Mesendoderm (in vitro differentiated cells): ENCODE results near the gene ZNF491.

ENCODE experiments used
- DNase-seq: peaks from one replicate; pipeline ENCODE4 v3.0.0; 2013
- H2AK5ac ChIP-seq: 2 replicates; pipeline ENCODE4 v1.6.1; 2013; ENCODE audit warnings: low read length, inconsistent platforms
- H2BK120ac ChIP-seq: 2 replicates; pipeline ENCODE4 v1.6.1; 2013; ENCODE audit warnings: low read depth, mild to moderate bottlenecking, low read length, moderate library complexity, mixed read lengths
- H2BK15ac ChIP-seq: replicated peaks from 2 replicates; pipeline ENCODE4 v1.6.1; 2013; ENCODE audit warnings: low read depth, mild to moderate bottlenecking, moderate library complexity
- H2BK5ac ChIP-seq: 2 replicates; pipeline ENCODE4 v1.6.1; 2013; ENCODE audit warnings: low read length, inconsistent platforms
- H3K18ac ChIP-seq: 2 replicates; pipeline ENCODE4 v1.6.1; 2013; ENCODE audit warnings: mild to moderate bottlenecking, low read length, mixed read lengths
- H3K23ac ChIP-seq: one replicate; pipeline ENCODE4 v1.6.1; 2013; ENCODE audit warnings: low read length
- H3K27ac ChIP-seq: 2 replicates; pipeline ENCODE4 v1.5.1; 2013; ENCODE audit warnings: low read depth, mild to moderate bottlenecking, inconsistent platforms, low read length, moderate library complexity
- H3K27me3 ChIP-seq: 2 replicates; pipeline ENCODE4 v1.6.1; 2013; ENCODE audit warnings: low read length, control low read depth, mild to moderate bottlenecking, inconsistent platforms; ENCODE audit not compliant: insufficient read depth, poor library complexity
- H3K36me3 ChIP-seq: 2 replicates; pipeline ENCODE4 v1.6.1; 2013; ENCODE audit warnings: low read length, inconsistent platforms; ENCODE audit not compliant: control insufficient read depth, insufficient read depth
- H3K4ac ChIP-seq: one replicate; pipeline ENCODE4 v1.6.1; 2013; ENCODE audit warnings: low read depth, mild to moderate bottlenecking, low read length, moderate library complexity
- H3K4me1 ChIP-seq: 2 replicates; pipeline ENCODE4 v1.6.1; 2013; ENCODE audit warnings: low read depth, low read length, inconsistent platforms; ENCODE audit not compliant: control insufficient read depth
- H3K4me2 ChIP-seq: 2 replicates; pipeline ENCODE4 v1.6.1; 2013; ENCODE audit warnings: low read length
- H3K4me3 ChIP-seq: 2 replicates; pipeline ENCODE4 v1.5.1; 2013; ENCODE audit warnings: mild to moderate bottlenecking, low read length
- H3K56ac ChIP-seq: one replicate; pipeline ENCODE4 v1.6.1; 2013; ENCODE audit warnings: low read length
- H3K79me1 ChIP-seq: 2 replicates; pipeline ENCODE4 v1.6.1; 2013; ENCODE audit warnings: low read length, inconsistent platforms
- H3K79me2 ChIP-seq: 2 replicates; pipeline ENCODE4 v1.6.1; 2013; ENCODE audit warnings: mild to moderate bottlenecking, low read length; ENCODE audit not compliant: control insufficient read depth, insufficient read depth
- H3K9ac ChIP-seq: 2 replicates; pipeline ENCODE4 v1.6.1; 2013; ENCODE audit warnings: low read length, inconsistent platforms
- H4K5ac ChIP-seq: one replicate; pipeline ENCODE4 v1.6.1; 2013; ENCODE audit warnings: low read length
- H4K8ac ChIP-seq: one replicate; pipeline ENCODE4 v1.6.1; 2013; ENCODE audit warnings: low read depth, mild to moderate bottlenecking, control low read depth, low read length, moderate library complexity
- WGBS: extraction: QIAGEN DNeasy Blood & Tissue Kit; methylation state at CpG from one replicate; pipeline ENCODE4 v1.1.7; 2013; ENCODE audit warnings: low lambda C conversion rate, missing lambda C conversion rate; ENCODE audit not compliant: insufficient coverage; ENCODE audit errors: extremely low coverage; 5-methylcytosine and 5-hydroxymethylcytosine counted together

ZNF491 gene

DNA sequence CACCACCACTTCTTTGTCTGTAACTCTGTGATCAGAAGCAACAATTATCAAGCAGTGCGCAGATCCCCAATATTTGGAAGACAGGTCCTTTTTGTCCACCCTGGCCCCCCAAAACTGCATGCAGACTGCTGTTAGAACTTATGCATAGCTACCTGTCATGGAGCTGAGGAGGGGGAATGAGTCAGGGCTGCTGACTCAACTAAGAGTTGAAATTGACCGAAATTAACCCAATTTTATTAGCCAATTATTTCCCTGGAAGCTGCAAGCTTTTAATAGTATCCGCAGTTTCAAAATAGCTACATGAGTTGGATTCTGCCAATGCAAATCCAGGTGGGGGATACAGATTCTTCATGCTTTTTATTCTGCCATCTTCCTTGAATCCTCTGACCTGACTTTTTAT lies 14.0 kb upstream of the ZNF491 start:
- no peak overlapping the region for H3K56ac ChIP-seq
- H4K5ac ChIP-seq = no peak overlapping the region
- no peaks in the 10 kb centered on the region for H3K79me2 ChIP-seq
- DNase-seq = no peak
- no peak overlapping the region for H2AK5ac ChIP-seq
- H3K4me3 ChIP-seq = no peak overlapping the region
- H3K27me3 ChIP-seq = no peaks in the 10 kb centered on the region
- H4K8ac ChIP-seq = no peak overlapping the region
- no CpG with 5 or more reads among the region's 3 CpGs for WGBS
- H3K23ac ChIP-seq = no peak overlapping the region
- no peaks in the 10 kb centered on the region for H3K79me1 ChIP-seq
- no peak overlapping the region for H2BK120ac ChIP-seq
- H2BK5ac ChIP-seq = no peak overlapping the region
- H3K4me1 ChIP-seq = no peaks in the 10 kb centered on the region
- no peak overlapping the region for H2BK15ac ChIP-seq
- no peak overlapping the region for H3K4ac ChIP-seq
- H3K36me3 ChIP-seq = no peaks in the 10 kb centered on the region
- H3K27ac ChIP-seq = no peak overlapping the region
- H3K18ac ChIP-seq = no peak overlapping the region
- H3K9ac ChIP-seq = no peak overlapping the region
- no peak overlapping the region for H3K4me2 ChIP-seq

DNA sequence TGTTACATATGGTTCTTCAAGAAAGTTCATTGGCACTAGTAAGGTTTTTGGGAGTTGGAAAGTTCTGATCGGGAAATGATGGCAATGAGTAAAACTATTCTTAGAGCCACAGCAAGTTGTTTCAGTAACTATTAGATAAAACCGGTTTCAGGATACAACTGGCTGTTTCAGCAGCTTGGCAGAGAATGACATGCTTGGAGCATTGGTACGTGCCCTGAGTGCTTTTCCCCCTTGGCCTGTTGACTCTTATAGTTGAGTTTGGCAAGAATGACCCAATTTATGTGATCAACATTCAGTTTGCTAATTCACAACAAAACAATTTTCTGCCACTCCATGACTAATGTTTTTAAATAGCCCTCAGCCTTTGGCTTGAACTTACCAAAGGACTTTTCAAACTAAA lies 10.8 kb upstream of the ZNF491 start:
- H3K79me1 ChIP-seq = no peaks in the 10 kb centered on the region
- no peak overlapping the region for H3K23ac ChIP-seq
- no peak overlapping the region for H2BK120ac ChIP-seq
- H4K8ac ChIP-seq = no peak overlapping the region
- no peak overlapping the region for H3K4ac ChIP-seq
- H3K18ac ChIP-seq = no peak overlapping the region
- H3K4me3 ChIP-seq = no peak overlapping the region
- no peak overlapping the region for H4K5ac ChIP-seq
- H2BK5ac ChIP-seq = no peak overlapping the region
- H3K9ac ChIP-seq = no peak overlapping the region
- no peak overlapping the region for H2AK5ac ChIP-seq
- H3K4me1 ChIP-seq = no peaks in the 10 kb centered on the region
- H2BK15ac ChIP-seq = no peak overlapping the region
- WGBS = no CpG with 5 or more reads among the region's 3 CpGs
- no peaks in the 10 kb centered on the region for H3K79me2 ChIP-seq
- DNase-seq = no peak
- H3K27ac ChIP-seq = no peak overlapping the region
- no peaks in the 10 kb centered on the region for H3K27me3 ChIP-seq
- H3K4me2 ChIP-seq = no peak overlapping the region
- no peak overlapping the region for H3K56ac ChIP-seq
- H3K36me3 ChIP-seq = no peaks in the 10 kb centered on the region

DNA sequence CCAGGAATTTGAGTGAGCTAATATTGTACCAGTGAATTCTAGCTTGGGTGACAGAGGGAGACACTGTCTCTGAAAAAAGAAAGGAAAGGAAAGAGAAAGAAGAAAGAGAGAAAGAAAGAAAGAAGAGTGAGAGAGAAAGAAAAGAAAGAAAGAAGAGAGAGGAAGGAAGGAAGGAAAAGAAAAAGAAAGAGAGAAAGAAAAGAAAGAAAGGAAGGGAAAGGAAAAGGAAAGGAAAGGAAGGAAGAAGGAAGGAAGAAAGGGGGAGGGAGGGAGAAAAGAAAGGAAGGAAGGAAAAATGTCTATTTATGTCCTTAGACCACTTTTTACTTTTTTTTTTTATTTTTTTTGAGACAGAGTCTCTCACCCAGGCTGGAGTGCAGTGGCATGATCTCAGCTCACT lies 5.4 kb upstream of the ZNF491 start:
- Histone ChIP-seq H2BK120ac (no peak overlapping the region), H3K27me3 (no peaks in the 10 kb centered on the region)

DNA sequence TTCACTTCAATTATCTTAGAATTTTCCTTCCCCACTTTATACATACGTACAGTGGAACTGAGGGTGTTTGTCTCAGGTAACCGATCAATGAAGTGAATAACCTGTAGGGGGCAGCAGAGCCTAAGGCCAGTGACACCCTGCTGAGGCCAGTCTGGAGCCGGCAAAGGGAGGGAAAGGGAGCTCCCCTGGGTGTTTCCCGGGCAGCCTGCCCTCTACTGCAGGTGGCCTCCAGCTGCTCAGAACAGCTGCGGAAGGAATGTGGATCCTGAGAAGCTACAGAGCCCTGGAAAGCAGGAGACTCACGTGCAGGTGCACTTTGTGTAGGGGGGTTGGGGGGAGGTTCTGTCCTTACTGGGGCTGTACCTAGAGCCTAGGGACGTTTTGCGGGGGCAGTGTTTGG lies 832 bp upstream of the ZNF491 start:
- WGBS = no CpG with 5 or more reads among the region's 8 CpGs
- no peak overlapping the region for H3K27ac ChIP-seq

More for the DNA sequence above, 5.4 kb upstream of the ZNF491 start:
- Histone ChIP-seq H3K4ac (no peak overlapping the region), H4K5ac (no peak overlapping the region), H2BK5ac (no peak overlapping the region), H3K9ac (no peak overlapping the region), H3K56ac (no peak overlapping the region), H3K4me3 (no peak overlapping the region), H3K36me3 (no peaks in the 10 kb centered on the region), H3K23ac (no peak overlapping the region), H3K18ac (no peak overlapping the region), H2BK15ac (no peak overlapping the region), H2AK5ac (no peak overlapping the region), H3K79me1 (no peaks in the 10 kb centered on the region), H3K27ac (no peak overlapping the region), H3K4me2 (no peak overlapping the region), H3K4me1 (no peaks in the 10 kb centered on the region), H4K8ac (no peak overlapping the region), H3K79me2 (no peaks in the 10 kb centered on the region)
- DNase-seq = no peak

DNA sequence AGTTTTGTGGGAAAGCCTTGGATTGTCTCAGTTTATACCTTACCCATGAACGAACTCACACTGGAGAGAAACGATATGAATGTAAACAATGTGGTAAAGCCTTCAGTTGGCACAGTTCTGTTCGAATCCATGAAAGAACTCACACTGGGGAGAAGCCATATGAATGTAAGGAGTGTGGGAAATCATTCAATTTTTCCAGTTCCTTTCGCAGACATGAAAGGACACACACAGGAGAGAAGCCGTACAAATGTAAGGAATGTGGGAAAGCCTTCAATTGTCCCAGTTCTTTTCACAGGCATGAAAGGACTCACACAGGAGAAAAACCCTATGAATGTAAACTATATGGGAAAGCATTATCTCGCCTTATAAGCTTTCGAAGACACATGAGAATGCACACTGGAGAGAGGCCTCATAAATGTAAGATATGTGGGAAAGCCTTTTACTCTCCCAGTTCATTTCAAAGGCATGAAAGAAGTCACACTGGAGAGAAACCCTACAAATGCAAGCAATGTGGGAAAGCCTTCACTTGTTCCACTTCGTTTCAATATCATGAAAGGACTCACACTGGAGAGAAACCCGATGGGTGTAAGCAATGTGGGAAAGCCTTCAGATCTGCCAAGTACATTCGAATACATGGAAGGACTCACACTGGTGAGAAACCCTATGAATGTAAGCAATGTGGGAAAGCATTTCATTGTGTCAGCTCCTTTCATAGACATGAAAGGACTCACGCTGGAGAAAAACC lies 8.2 kb downstream of the ZNF491 start:
- no peak overlapping the region for H4K8ac ChIP-seq
- H3K56ac ChIP-seq = no peak overlapping the region
- no peak overlapping the region for H2BK15ac ChIP-seq
- no peaks in the 10 kb centered on the region for H3K79me1 ChIP-seq
- H2BK5ac ChIP-seq = no peak overlapping the region
- H3K27ac ChIP-seq = no peak overlapping the region
- no peak overlapping the region for H3K4me2 ChIP-seq
- no peak overlapping the region for H3K23ac ChIP-seq
- DNase-seq = no peak
- no peak overlapping the region for H4K5ac ChIP-seq
- WGBS = no CpG with 5 or more reads among the region's 11 CpGs
- H2AK5ac ChIP-seq = no peak overlapping the region
- H3K9ac ChIP-seq = no peak overlapping the region
- no peak overlapping the region for H3K18ac ChIP-seq
- no peaks in the 10 kb centered on the region for H3K4me1 ChIP-seq
- H3K79me2 ChIP-seq = no peaks in the 10 kb centered on the region
- no peak overlapping the region for H3K4me3 ChIP-seq
- no peak overlapping the region for H2BK120ac ChIP-seq
- no peaks in the 10 kb centered on the region for H3K27me3 ChIP-seq
- H3K36me3 ChIP-seq = no peaks in the 10 kb centered on the region
- no peak overlapping the region for H3K4ac ChIP-seq

More for the DNA sequence above, 832 bp upstream of the ZNF491 start:
- Histone ChIP-seq H3K56ac (no peak overlapping the region), H3K4ac (no peak overlapping the region), H2BK15ac (no peak overlapping the region), H3K36me3 (no peaks in the 10 kb centered on the region), H2BK120ac (no peak overlapping the region), H3K4me3 (no peak overlapping the region), H3K79me2 (no peaks in the 10 kb centered on the region), H3K18ac (no peak overlapping the region), H3K27me3 (no peaks in the 10 kb centered on the region), H3K23ac (no peak overlapping the region), H2AK5ac (no peak overlapping the region), H4K5ac (no peak overlapping the region), H4K8ac (no peak overlapping the region), H3K79me1 (no peaks in the 10 kb centered on the region), H2BK5ac (no peak overlapping the region), H3K9ac (no peak overlapping the region), H3K4me2 (no peak overlapping the region), H3K4me1 (no peaks in the 10 kb centered on the region)
- DNase-seq = peak; percentile 78

DNA sequence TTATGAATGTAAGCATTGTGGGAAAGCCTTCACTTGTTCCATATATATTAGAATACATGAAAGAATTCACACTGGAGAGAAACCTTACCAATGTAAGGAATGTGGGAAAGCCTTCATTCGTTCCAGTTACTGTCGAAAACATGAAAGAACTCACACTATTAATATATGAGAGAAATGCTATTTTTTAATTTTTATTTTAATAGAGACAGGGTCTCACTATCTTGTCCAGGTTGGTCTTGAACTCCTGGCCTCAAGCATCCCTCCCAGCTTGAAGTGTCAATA lies 8.7 kb downstream of the ZNF491 start:
- Histone ChIP-seq H3K4ac (no peak overlapping the region), H3K36me3 (no peaks in the 10 kb centered on the region), H2BK15ac (no peak overlapping the region), H2BK120ac (no peak overlapping the region), H3K4me2 (no peak overlapping the region), H3K79me1 (no peaks in the 10 kb centered on the region), H3K79me2 (no peaks in the 10 kb centered on the region), H2BK5ac (no peak overlapping the region), H3K27me3 (no peaks in the 10 kb centered on the region), H3K9ac (no peak overlapping the region), H2AK5ac (no peak overlapping the region), H4K8ac (no peak overlapping the region), H3K27ac (no peak overlapping the region), H3K4me3 (no peak overlapping the region), H3K4me1 (no peaks in the 10 kb centered on the region), H4K5ac (no peak overlapping the region), H3K23ac (no peak overlapping the region), H3K18ac (no peak overlapping the region), H3K56ac (no peak overlapping the region)
- DNase-seq = no peak
- WGBS = no CpG with 5 or more reads among the region's 2 CpGs
